HEK293T (cell line): ENCODE measurements around the gene UGCG.

ENCODE experiments used
- ARNT ChIP-seq: fragments of 450-650 bp; IDR thresholded peaks from 2 replicates; pipeline ENCODE4 v1.6.1; 2017; ENCODE audit warnings: mild to moderate bottlenecking
- CTBP1 ChIP-seq: fragments of 450-650 bp; IDR thresholded peaks from 2 replicates; pipeline ENCODE4 v1.6.1; 2016; ENCODE audit warnings: borderline replicate concordance
- ELF4 ChIP-seq: fragments of 450-650 bp; IDR thresholded peaks from 2 replicates; pipeline ENCODE4 v1.6.1; 2017; ENCODE audit warnings: antibody characterized with exemption
- FOXA1 ChIP-seq: fragments of 450-650 bp; IDR thresholded peaks from 2 replicates; pipeline ENCODE4 v1.6.1; 2016; ENCODE audit warnings: mild to moderate bottlenecking
- HDGF ChIP-seq: fragments of 450-650 bp; IDR thresholded peaks from 2 replicates; pipeline ENCODE4 v1.6.1; 2017; ENCODE audit warnings: antibody characterized with exemption, borderline replicate concordance
- L3MBTL2 ChIP-seq: fragments of 450-650 bp; conservative IDR thresholded peaks from 2 replicates; pipeline ENCODE4 v1.6.1; 2016; ENCODE audit warnings: mild to moderate bottlenecking
- SP1 ChIP-seq: fragments of 450-650 bp; IDR thresholded peaks from 2 replicates; pipeline ENCODE4 v1.6.1; 2017
- SUZ12 ChIP-seq: fragments of 450-650 bp; IDR thresholded peaks from 2 replicates; pipeline ENCODE4 v1.6.1; 2016; ENCODE audit warnings: mild to moderate bottlenecking
- TARDBP ChIP-seq: fragments of 450-650 bp; IDR thresholded peaks from 2 replicates; pipeline ENCODE4 v1.6.1; 2016
- TF ChIP-seq, protein P1 (sequence below): fragments of 450-650 bp; IDR thresholded peaks from 2 replicates; pipeline ENCODE4 v1.6.1; 2016

DNA sequence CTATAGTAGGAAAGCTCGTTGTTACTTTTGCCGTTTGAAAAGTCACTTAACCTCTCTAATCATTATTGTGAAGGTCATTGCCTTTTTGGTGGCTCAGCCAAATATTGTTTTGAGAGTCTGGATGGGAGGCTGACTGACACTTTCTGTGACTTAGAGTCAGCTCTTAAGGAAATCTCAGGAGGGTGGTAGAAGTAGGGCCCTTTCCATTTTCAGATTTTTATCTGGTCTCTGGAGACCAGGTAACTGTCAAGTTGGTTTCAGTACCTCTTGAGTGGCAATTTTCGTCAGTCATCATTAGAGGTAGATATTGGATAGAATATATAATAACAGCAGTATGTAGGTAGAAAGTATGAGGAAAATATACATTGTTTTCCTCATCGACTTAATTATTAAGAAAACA, 23.3 kb downstream of the UGCG start:
- TF ChIP-seq ARNT (no peak), SUZ12 (no peak), CTBP1 (no peak), SP1 (no peak), TARDBP (no peak), HDGF (no peak), ELF4 (no peak), L3MBTL2 (no peak), FOXA1 (no peak)
- TF ChIP-seq, protein P1, sequence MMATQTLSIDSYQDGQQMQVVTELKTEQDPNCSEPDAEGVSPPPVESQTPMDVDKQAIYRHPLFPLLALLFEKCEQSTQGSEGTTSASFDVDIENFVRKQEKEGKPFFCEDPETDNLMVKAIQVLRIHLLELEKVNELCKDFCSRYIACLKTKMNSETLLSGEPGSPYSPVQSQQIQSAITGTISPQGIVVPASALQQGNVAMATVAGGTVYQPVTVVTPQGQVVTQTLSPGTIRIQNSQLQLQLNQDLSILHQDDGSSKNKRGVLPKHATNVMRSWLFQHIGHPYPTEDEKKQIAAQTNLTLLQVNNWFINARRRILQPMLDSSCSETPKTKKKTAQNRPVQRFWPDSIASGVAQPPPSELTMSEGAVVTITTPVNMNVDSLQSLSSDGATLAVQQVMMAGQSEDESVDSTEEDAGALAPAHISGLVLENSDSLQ = no peak
